Body of pancreas (tissue), 4 donors: ENCODE data around the gene NFIA. TPM values are rescaled to one million over a fixed set of nuclear protein-coding genes. Genes with fewer than 3 reads are reported as not detected.

Source experiments
- ATAC-seq: fragments of 150-250 bp; one replicate; pipeline ENCODE4 v1.9.1; 2016
- DNase-seq, 4 donors: peaks; one replicate each; pipeline ENCODE4 v3.0.0-alpha.2; 2019
- H3K27ac ChIP-seq, 4 donors: fragments of 200-600 bp; sonication (generic); 1 replicate in 3 of 4; 2 replicates in 1 of 4; pipeline versions ENCODE4 v1.5.1 to v1.6.1; 2016 to 2019; ENCODE audit warnings: mild to moderate bottlenecking in 1 of 4, mixed read lengths in 1 of 4, moderate library complexity in 1 of 4
- H3K27me3 ChIP-seq, 2 donors: fragments of 200-600 bp; sonication (generic); one replicate each; pipeline ENCODE4 v1.6.0; 2016; ENCODE audit warnings: mild to moderate bottlenecking in 1 of 2
- H3K36me3 ChIP-seq, 2 donors: fragments of 200-600 bp; sonication (generic); replicated peaks in 1 of 2; 2 replicates each; pipeline ENCODE4 v1.5.1; 2016; ENCODE audit warnings: low read depth in 2 of 2; ENCODE audit not compliant: insufficient read depth in 1 of 2
- H3K4me1 ChIP-seq: fragments of 200-600 bp; sonication (generic); one replicate; pipeline ENCODE4 v1.6.0; 2016
- H3K4me3 ChIP-seq, 2 donors: fragments of 200-600 bp; sonication (generic); 1 replicate in 1 of 2; 2 replicates in 1 of 2; pipeline ENCODE4 v1.5.1; 2016 to 2019
- H3K9me3 ChIP-seq, 3 donors: fragments of 200-600 bp; sonication (generic); 1 replicate in 2 of 3; 2 replicates in 1 of 3; pipeline ENCODE4 v1.5.1; 2016
- CTCF ChIP-seq, 7 experiments: fragments of 450-650 bp in 4 of 7; fragments of 200-600 bp in 3 of 7; sonication (generic) in 3 of 7; IDR thresholded peaks; one replicate each; pipeline ENCODE4 v1.5.1; 2016 to 2019; ENCODE audit warnings: antibody characterized with exemption in 7 of 7
- POLR2A ChIP-seq, 3 donors: fragments of 450-650 bp; IDR thresholded peaks; one replicate each; pipeline ENCODE4 v1.6.1; 2016; ENCODE audit warnings: antibody characterized with exemption in 3 of 3, mild to moderate bottlenecking in 2 of 3
- WGBS, 2 donors: methylation state at CpG; one replicate each; pipeline ENCODE4 v1.1.5; 2017; 5-methylcytosine and 5-hydroxymethylcytosine counted together
- intact Hi-C: fragments of 100-400 bp; cut with DNase I; formaldehyde crosslinking; loops from one replicate; pipeline ENCODE4 v1.15.1; 2023
- total RNA-seq, 2 donors: library from RNA; depleted of rRNA; stranded (reverse); fragments of >200 nt; gene quantifications; one replicate each; pipeline ENCODE4 v1.1.0, GENCODE V29; 2016

NFIA gene
- total RNA-seq, 2 donors from 2014 or later = 21.5 to 32.3 TPM

- 72 to 79% methylated on average over 4 of the region's 4 CpGs for WGBS, 2 donors
- ATAC-seq (no peak), DNase-seq (no peak)
- no peaks in the 10 kb centered on the region for H3K4me1 ChIP-seq
- no peaks in the 10 kb centered on the region for H3K36me3 ChIP-seq
- TF ChIP-seq CTCF (IDR thresholded peaks at IDR 0.05) = no peak
- TF ChIP-seq POLR2A (IDR thresholded peaks at IDR 0.05) = no peak
- H3K9me3 ChIP-seq = no peaks in the 10 kb centered on the region
- intact Hi-C loops = no loop called here
- H3K27ac ChIP-seq = no peak overlapping the region
- no peaks in the 10 kb centered on the region for H3K27me3 ChIP-seq
- H3K4me3 ChIP-seq = no peak overlapping the region
These were observed 422.6 kb downstream of the NFIA start for GRCh38 chr1:61504852-61505390.

GRCh38 chr1:61506236-61506635, 423.9 kb downstream of the NFIA start:
- Histone ChIP-seq H3K36me3 (no peaks in the 10 kb centered on the region), H3K4me3 (no peak overlapping the region), H3K9me3 (no peaks in the 10 kb centered on the region), H3K4me1 (no peaks in the 10 kb centered on the region), H3K27ac (no peak overlapping the region), H3K27me3 (no peaks in the 10 kb centered on the region)
- no peak for TF ChIP-seq CTCF (IDR thresholded peaks at IDR 0.05)
- ATAC-seq (no peak), DNase-seq (no peak)
- WGBS, 2 donors = 90 to 100% methylated on average over 2 of the region's 2 CpGs
- intact Hi-C loops = no loop called here

- TF ChIP-seq CTCF (IDR thresholded peaks at IDR 0.05) (no peak), POLR2A (IDR thresholded peaks at IDR 0.05) (no peak)
- intact Hi-C loops = no loop called here
- DNase-seq = no peak
- no peak overlapping the region for H3K4me3 ChIP-seq
- H3K27me3 ChIP-seq = no peaks in the 10 kb centered on the region
- WGBS, 2 donors = 82 to 90% methylated on average over 4 of the region's 4 CpGs
- ATAC-seq = no peak
- H3K36me3 ChIP-seq = no peaks in the 10 kb centered on the region
- H3K9me3 ChIP-seq = no peaks in the 10 kb centered on the region
- H3K4me1 ChIP-seq = no peaks in the 10 kb centered on the region
- H3K27ac ChIP-seq = no peak overlapping the region
These were observed 424.7 kb downstream of the NFIA start for GRCh38 chr1:61506944-61507500.
